NCI-H2196 (cell line): Measurements from ENCODE around the gene NET1.
"Not testable (repeated sequence)": the region's sequence is repeated elsewhere in the genome, so short reads cannot be mapped to it uniquely, and the experiment has no call there.

Source experiments
- DNase-seq: peaks from one replicate; lab custom pipeline; 2025; ENCODE audit not compliant: unreplicated experiment; lab: John Stamatoyannopoulos, UW

Gene NET1

DNA sequence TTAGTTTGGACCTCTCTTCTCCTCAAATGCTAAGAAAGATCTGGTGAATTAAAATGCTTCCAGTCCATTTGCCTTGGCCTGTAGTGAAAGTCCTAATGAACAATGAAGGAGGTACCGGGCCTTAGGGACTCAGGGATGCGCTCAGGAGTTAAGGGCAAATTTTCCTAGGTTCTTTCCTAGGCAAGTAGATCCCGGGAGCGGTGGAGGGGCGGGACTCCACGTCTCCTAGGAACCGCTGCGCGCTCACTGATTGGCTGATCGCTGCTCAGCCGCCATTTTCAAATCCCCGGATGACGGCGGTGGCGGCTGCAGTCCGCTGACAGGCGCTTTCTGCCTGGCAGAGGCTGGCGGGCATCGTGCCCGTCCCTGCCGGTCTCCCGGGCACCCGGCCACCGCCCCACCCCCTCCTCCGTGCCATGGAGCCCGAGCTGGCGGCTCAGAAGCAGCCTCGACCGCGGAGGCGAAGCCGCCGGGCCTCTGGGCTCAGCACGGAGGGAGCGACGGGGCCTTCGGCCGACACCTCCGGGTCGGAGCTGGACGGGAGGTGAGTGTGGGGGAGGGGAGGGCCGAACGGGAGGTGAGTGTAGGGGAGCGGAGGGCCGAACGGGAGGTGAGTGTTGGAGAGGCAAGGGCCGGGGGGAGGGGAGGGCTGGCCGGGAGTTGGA lies at the start of gene NET1:
TSS of gene NET1 (plus strand) at position 281 of the 665 bp plus-strand sequence. CDS start at position 417, 136 bp downstream.
- peak; percentile 74 for DNase-seq

DNA sequence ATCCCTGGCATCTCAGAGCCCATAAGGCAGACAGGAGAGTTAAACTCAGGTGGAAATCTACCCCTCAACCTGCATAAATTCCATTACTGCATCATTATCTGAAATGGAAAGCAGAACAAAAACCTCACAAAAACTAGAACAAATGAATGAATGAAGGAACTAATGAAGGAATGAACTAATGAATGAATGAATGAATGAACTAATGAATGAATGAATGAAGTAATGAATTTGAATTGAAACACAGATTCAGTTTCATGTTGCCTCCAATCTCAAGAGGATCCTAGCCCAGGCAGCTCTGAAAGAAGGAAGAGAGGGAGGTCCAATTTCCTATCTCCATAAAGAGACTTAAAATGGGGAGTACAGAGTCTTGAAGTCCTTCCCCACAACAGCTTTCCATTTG lies 49.5 kb upstream of the NET1 start:
- no peak for DNase-seq

GRCh38 chr10:5364374-5364773 lies 48.0 kb upstream of the NET1 start:
- no peak for DNase-seq

DNA sequence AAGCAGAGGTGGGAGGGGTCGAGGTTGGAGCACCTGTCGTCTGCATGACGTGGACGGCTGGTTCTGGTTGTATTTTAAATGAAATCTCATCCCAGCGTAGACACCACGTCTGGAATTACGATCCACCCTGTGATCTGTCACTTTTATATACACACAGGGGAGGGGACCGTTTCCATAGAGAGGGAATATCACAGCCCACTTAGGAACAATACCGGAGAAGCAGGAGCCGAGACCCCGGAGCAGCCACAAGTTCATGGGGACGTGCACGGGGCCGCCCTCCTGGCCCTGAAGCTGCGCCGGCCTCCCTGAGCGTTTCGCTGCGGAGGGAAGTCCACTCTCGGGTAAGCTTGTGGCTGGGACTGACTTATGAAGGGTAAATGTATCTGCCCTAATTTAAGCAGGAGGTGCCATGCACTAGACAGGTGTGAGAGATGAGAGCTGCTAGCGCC lies 47.4 kb upstream of the NET1 start, which contains the start of gene UCN3:
TSS of gene UCN3 (plus strand) at position 77 of the 449 bp plus-strand sequence. CDS start 8,755 bp downstream, outside the sequence.
- no peak for DNase-seq

DNA sequence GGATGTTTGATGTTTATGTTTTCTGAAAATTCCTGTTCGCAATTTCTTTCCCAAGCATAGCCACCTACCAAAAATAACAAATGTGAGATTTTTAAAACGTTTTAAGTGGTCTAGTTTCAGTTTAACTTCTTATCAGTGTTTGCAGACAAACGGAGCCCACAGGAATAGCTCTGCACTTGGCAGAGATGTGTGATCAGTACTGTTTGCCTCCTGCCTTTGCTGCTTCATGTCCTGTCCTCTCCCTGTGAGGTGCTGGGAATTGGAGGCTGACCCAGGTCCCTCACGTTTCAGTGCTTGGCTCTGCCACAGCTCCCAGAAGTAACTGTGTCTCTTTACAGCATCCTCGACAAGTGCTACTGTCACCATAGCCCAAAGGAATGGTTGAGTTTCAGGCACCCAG lies 46.4 kb upstream of the NET1 start:
- DNase-seq = no peak

GRCh38 chr10:5369362-5370158 lies 42.8 kb upstream of the NET1 start:
- no peak for DNase-seq

DNA sequence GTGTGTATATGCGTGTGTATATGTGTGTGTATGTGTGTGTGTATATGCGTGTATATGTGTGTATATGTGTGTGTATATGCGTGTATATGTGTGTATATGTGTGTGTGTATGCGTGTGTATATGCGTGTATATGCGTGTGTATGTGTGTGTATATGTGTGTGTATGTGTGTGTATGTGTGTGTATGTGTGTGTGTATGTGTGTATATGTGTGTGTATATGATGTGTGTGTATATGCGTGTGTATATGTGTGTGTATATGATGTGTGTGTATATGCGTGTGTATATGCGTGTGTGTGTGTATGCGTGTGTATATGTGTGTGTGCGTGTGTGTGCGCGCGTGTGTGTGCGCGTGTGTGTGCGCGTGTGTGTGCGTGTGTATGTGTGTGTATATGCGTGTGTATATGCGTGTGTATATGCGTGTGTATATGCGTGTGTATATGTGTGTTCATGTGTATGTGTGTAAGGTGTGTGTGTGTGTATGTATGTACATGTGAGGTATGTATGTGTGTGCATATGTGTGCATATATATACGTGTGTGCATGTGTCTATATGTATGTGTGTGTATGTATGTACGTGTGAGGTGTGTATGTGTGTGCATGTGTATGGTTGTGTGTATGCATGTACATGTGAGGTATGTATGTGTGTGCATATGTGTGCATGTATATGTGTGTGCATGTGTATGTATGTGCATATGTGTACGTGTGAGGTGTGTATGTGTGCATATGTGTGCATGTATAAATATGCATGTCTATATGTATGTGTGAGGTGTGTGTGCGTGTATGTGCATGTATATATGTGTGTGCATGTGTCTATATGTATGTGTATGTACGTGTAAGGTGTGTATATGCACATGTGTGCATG lies 41.6 kb upstream of the NET1 start:
- DNase-seq = no peak

GRCh38 chr10:5373307-5373706 lies 39.0 kb upstream of the NET1 start:
- no peak for DNase-seq

DNA sequence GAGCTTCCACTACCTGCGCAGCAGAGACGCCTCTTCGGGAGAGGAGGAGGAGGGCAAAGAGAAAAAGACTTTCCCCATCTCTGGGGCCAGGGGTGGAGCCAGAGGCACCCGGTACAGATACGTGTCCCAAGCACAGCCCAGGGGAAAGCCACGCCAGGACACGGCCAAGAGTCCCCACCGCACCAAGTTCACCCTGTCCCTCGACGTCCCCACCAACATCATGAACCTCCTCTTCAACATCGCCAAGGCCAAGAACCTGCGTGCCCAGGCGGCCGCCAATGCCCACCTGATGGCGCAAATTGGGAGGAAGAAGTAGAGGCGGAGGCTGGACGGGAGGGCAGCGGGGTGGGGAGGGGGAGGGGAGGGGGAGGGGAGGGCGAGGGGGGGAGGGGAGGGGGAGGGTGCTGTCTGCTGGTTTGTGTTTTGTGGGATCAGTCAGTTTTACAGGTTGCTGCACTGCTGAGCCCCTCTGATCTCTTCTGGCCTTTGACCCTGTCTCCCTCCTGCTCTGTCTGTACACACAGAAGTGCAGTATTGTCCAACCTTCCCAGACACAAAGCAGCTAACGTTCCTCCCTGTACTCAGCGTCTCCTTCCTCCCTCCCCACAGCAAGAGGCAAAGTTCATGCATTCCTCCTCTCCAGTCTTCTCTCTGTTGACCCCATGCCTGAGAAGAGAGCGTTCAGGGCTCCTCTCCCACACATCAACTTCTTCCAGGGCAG lies 38.3 kb upstream of the NET1 start:
- DNase-seq = no peak

DNA sequence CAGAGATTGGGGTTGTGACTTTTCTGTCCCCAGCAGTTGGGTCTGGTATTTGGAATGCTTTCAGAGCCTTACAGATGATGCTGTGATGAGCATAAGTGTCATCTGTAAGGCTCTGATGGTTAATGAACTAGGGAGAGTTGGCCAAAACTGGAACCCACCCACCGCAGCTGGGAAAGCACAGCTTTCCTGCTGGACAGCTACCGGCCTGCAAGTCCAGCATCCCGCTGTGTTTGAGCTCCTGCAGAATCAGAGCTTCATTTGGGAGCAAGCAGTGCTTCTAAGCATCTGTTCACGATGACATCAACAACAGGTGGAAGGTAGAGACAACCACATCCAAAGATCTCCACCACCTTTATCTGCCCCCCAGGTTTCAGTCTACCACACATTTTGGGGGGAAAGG lies 35.9 kb upstream of the NET1 start:
- DNase-seq = no peak

- DNase-seq = not testable (repeated sequence)
Measured at GRCh38 chr10:5379202-5379601, 33.2 kb upstream of the NET1 start.

- DNase-seq = not testable (repeated sequence)
Measured at GRCh38 chr10:5380395-5380794, 32.0 kb upstream of the NET1 start.

- DNase-seq = no peak
Measured at GRCh38 chr10:5381187-5381586, 31.2 kb upstream of the NET1 start.

- DNase-seq = no peak
Measured at GRCh38 chr10:5385224-5385623, 27.1 kb upstream of the NET1 start.

- no peak for DNase-seq
Measured at GRCh38 chr10:5387169-5387568, 25.2 kb upstream of the NET1 start.

DNA sequence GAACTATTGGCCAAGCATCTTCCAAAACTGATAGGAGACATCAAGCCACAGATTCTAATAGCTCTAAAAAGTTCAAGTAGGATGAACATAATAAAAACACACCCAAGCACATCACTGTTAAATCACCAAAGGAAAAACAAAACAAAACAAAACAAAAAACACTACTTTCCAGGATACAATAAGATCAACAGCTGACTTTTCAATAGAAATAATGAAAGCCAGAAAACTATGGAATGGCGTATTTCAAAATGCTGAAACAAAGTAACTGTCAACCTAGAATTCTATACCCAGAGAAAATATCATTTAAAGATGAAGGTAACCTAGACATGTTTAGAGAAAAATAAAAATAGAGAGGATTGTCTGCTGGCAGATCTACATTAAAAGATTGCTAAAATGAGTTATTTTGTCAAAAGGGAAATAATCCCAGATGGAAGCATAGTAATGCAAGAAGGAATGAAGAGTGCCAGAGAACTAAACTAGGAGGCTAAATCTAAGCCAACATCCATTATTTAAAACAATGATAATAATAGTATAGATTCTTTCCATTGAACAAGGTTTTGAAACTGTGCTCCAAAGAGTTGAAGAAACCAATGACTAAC lies 21.7 kb upstream of the NET1 start:
- no peak for DNase-seq

DNA sequence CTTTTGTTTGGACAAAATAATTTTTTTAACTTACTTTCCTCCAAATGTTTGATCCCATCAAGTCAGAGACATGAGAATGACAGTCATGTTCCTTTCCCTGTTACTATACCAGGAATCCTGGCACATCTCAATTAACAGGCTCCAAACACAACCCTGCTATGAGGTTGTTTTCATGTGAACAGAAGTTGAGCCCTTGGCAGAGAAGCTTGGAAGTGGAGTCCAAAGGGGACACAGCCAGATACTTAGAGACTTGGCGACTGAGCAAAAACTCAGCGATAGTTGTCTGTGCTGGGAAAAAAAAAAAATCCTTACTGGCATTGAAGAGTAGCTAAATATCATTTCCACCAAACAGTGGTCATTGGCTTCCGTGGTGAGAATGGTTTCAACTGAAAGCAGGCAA lies 20.6 kb upstream of the NET1 start:
- no peak for DNase-seq

- DNase-seq = no peak
Measured at GRCh38 chr10:5393529-5393928, 18.8 kb upstream of the NET1 start.

DNA sequence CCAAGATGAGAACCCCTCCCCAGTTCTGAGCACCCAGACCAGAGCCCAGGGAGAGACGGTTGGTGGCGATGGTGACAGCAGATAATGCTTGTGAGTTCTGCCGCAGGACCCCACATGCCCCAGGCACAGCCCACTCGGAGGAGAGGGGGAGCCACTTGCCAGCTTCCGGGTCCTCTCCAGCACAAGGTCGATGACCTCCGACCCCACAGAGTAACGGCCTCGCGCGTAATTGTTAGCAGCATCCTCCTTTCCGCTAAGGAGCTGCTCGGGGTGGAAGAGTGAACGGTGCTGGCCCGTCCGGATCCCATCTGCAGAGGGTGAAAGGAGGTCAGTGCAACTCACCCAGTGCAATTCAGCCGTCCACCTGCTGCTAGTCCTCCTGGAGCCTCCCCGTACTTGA lies 17.2 kb upstream of the NET1 start:
- DNase-seq = no peak

DNA sequence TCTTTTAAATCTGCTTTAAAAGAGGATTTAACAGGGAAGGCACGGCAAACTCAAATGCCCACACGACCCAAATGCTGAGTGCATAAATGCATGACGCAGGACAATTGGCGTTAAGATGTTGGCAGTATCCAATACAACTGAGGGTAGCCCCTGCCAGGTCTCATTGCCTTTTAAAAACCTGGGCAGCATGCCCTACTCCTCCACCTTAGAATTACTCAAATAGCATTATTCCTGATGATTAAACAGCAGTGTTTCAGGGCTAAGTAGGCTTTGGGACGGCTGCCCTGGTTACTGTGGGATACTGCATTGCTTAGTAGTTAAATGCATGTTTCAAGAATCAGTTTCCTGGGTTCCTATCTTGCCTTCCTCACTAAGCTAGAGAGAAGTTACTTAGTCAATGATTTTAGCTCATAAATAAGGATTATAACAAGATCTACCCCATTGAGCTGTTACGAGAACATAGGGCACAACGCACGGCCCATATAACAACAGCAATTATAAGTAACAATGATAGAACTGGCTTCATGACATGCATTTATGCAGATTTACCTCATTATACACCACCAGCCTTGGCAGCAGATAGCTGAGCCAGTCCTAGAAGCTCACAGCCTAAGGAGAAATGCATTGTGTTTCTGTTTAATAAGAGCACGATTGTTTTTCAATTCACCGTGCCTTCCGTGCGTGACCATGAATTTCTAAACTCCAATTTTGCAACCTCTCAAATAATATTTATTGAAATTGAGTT lies 15.6 kb upstream of the NET1 start:
- no peak for DNase-seq
